ENCODE results near the gene NR2E3. TPM values are rescaled to one million over a fixed set of nuclear protein-coding genes. Genes with fewer than 3 reads are reported as not detected.

NR2E3 gene
- total and polyA plus RNA-seq, 2 of the 4 experiments (the other 2 are of a cell fraction), result under 0.01 to 0.29 TPM

- no peaks in the 10 kb centered on the region for H3K27me3 ChIP-seq (ENCODE audit: control insufficient read depth, insufficient read depth, low read length)
- no peak overlapping the region for H3K4me3 ChIP-seq (ENCODE audit: insufficient read depth, low read depth, low read length)
- no peak for TF ChIP-seq MAZ (IDR thresholded peaks at IDR 0.05; ENCODE audit: borderline replicate concordance, low read depth, low read length)
- no peak for TF ChIP-seq POLR2A (IDR thresholded peaks at IDR 0.05; ENCODE audit: low read depth, low read length)
- TF ChIP-seq NFE2L2 (IDR thresholded peaks at IDR 0.05; ENCODE audit: low read depth, low read length), result no peak
- TF ChIP-seq MAFK (IDR thresholded peaks at IDR 0.05; ENCODE audit: low read depth, low read length), result no peak
- no peak overlapping the region for H2BK120ac ChIP-seq (ENCODE audit: low read depth, low read length)
- H3K9me3 ChIP-seq (ENCODE audit: control insufficient read depth, insufficient read depth, low read length), result peaks cover 17% of the 10 kb centered on the region
- BruUV-seq (replicated peaks), result no TSS peak
- DNase-seq, result no peak
- no peak overlapping the region for H4K8ac ChIP-seq (ENCODE audit: low read depth in 2 of 2, low read length in 2 of 2)
- intact Hi-C loops (cut with micrococcal nuclease), result no loop called here
- H3K79me1 ChIP-seq (ENCODE audit: low read depth in 1 of 2, low read length in 2 of 2), result no peaks in the 10 kb centered on the region
- H2AFZ ChIP-seq (replicated peaks; ENCODE audit: low read length, poor library complexity), result no peak overlapping the region
- H3K14ac ChIP-seq (replicated peaks; ENCODE audit: low read depth, low read length), result no peak overlapping the region
- POLR2A ChIA-PET (ENCODE audit: unreplicated experiment), result no interaction called here
- no peak overlapping the region for H2AK5ac ChIP-seq (ENCODE audit: low read depth, low read length)
- H2BK15ac ChIP-seq (ENCODE audit: low read depth, low read length), result no peak overlapping the region
- H3K4ac ChIP-seq (ENCODE audit: low read depth, low read length), result no peak overlapping the region
- no peak overlapping the region for H3K56ac ChIP-seq (ENCODE audit: extremely low read depth, insufficient read depth, low read length)
- no peak overlapping the region for H3K9ac ChIP-seq (ENCODE audit: low read depth, low read length)
- no CpG with 5 or more reads among the region's 5 CpGs for WGBS, 2 experiments (ENCODE audit: extremely low coverage in 2 of 2, insufficient read length in 1 of 2)
- no peak overlapping the region for H2AK9ac ChIP-seq (replicated peaks; ENCODE audit: low read depth, low read length, poor library complexity)
- dilution Hi-C loops (cut with HindIII; ENCODE audit: low sequenced_read_pairs, unreplicated experiment), result no loop called here
- no peak overlapping the region for H3K4me2 ChIP-seq (ENCODE audit: low read depth, low read length)
- no peak overlapping the region for H2BK5ac ChIP-seq (ENCODE audit: low read depth, low read length, poor library complexity, severe bottlenecking)
- H4K91ac ChIP-seq (ENCODE audit: insufficient read depth, low read depth, low read length), result no peak overlapping the region
- H3K36me3 ChIP-seq (ENCODE audit: control insufficient read depth, insufficient read depth, low read length), result peaks cover 36% of the 10 kb centered on the region
- H4K5ac ChIP-seq (ENCODE audit: low read depth, low read length), result no peak overlapping the region
- no peak for ATAC-seq (ENCODE audit: low read depth)
- H3K18ac ChIP-seq (ENCODE audit: low read depth, low read length), result no peak overlapping the region
- H2BK20ac ChIP-seq (ENCODE audit: low read depth, low read length), result no peak overlapping the region
- H3K27ac ChIP-seq (ENCODE audit: insufficient read depth, low read length), result no peak overlapping the region
- H3K23ac ChIP-seq (ENCODE audit: low read depth, low read length), result no peak overlapping the region
- peaks cover 3% of the 10 kb centered on the region; the same call in 1 of the 2 replicates for H3K9me1 ChIP-seq (ENCODE audit: insufficient read depth, low read length)
- in situ Hi-C loops (cut with MboI; ENCODE audit: low sequenced_read_pairs), result no loop called here
- CTCF ChIA-PET, result no interaction called here
- no peaks in the 10 kb centered on the region for H4K20me1 ChIP-seq (ENCODE audit: insufficient read depth, low read length)
- 0 out of 2 replicates have a peak, but pooled peaks cover 1% of the 10 kb centered on the region for H3K4me1 ChIP-seq (ENCODE audit: control insufficient read depth, insufficient read depth, low read length)
These were observed 15.8 kb downstream of the NR2E3 start for GRCh38 chr15:71826196-71826595.
